SKM-1 treated with dmso at 0.1 percent for 144 hours (cell line): Measurements from ENCODE around the gene FAM171A2.

Experiments used
- DNase-seq: peaks from one replicate; lab custom pipeline; 2025; ENCODE audit not compliant: unreplicated experiment; lab: John Stamatoyannopoulos, UW

FAM171A2 gene

GRCh38 chr17:44361292-44362260 lies 2.1 kb downstream of the FAM171A2 start:
- DNase-seq, result no peak

- no peak for DNase-seq
Measured at GRCh38 chr17:44360826-44361225, 2.8 kb downstream of the FAM171A2 start.

GRCh38 chr17:44360144-44360533 lies 3.5 kb downstream of the FAM171A2 start:
- DNase-seq, result no peak

GRCh38 chr17:44359458-44360143 lies 4.1 kb downstream of the FAM171A2 start:
- DNase-seq, result no peak

GRCh38 chr17:44359006-44359405 lies 4.6 kb downstream of the FAM171A2 start:
- DNase-seq, result no peak

GRCh38 chr17:44358066-44358465 lies 5.6 kb downstream of the FAM171A2 start:
- no peak for DNase-seq

- no peak for DNase-seq
Measured at GRCh38 chr17:44356241-44356640, 7.4 kb downstream of the FAM171A2 start.

GRCh38 chr17:44355642-44356099 lies 8.0 kb downstream of the FAM171A2 start:
- DNase-seq, result no peak

- DNase-seq, result no peak
Measured at GRCh38 chr17:44354582-44355561, 8.8 kb downstream of the FAM171A2 start.

- DNase-seq, result no peak
Measured at GRCh38 chr17:44353672-44354331, 9.9 kb downstream of the FAM171A2 start.

- DNase-seq, result no peak
Measured at GRCh38 chr17:44352828-44353671, 10.6 kb downstream of the FAM171A2 start.

- no peak for DNase-seq
Measured at GRCh38 chr17:44351961-44352827, 11.5 kb downstream of the FAM171A2 start.

GRCh38 chr17:44351464-44351863 lies 12.2 kb downstream of the FAM171A2 start:
- DNase-seq, result no peak

- peak; percentile 39 for DNase-seq
Measured at GRCh38 chr17:44350733-44351226, 12.9 kb downstream of the FAM171A2 start.

GRCh38 chr17:44349553-44350070 lies 14.0 kb downstream of the FAM171A2 start:
- DNase-seq, result no peak

- no peak for DNase-seq
Measured at GRCh38 chr17:44348988-44349364, 14.7 kb downstream of the FAM171A2 start.

- DNase-seq, result peak; percentile 91
Measured at GRCh38 chr17:44348234-44348987, 15.2 kb downstream of the FAM171A2 start.
